ENCODE measurements around the gene UFSP1. TPM values are rescaled to one million over a fixed set of nuclear protein-coding genes. Genes with fewer than 3 reads are reported as not detected.
"Not testable (repeated sequence)": the region's sequence is repeated elsewhere in the genome, so short reads cannot be mapped to it uniquely, and the experiment has no call there.

The UFSP1 gene
- polyA plus RNA-seq, 1 experiment, result 2.0 TPM

GRCh38 chr7:100860702-100861615 lies 28.6 kb downstream of the UFSP1 start:
- POLR2A ChIA-PET, result no interaction called here
- H3K36me3 ChIP-seq (ENCODE audit: control insufficient read depth, insufficient read depth, low read length), result peaks cover 14% of the 10 kb centered on the region
- H3K4me3 ChIP-seq (ENCODE audit: low read depth, low read length), result no peak overlapping the region
- no peak for TF ChIP-seq CTCF (IDR thresholded peaks at IDR 0.05; ENCODE audit: insufficient read depth, low read depth, low read length)
- no peaks in the 10 kb centered on the region for H3K27me3 ChIP-seq (ENCODE audit: control insufficient read depth, insufficient read depth, low read length)
- DNase-seq (ENCODE audit: low read depth), result no peak
- CTCF ChIA-PET, result interaction anchor here (0.7 to 0.8 kb wide), 3 partner anchors 135 to 392 kb away, joined by 3 read pairs; no protein-coding TSS in a partner anchor

GRCh38 chr7:100859856-100860255 lies 29.7 kb downstream of the UFSP1 start:
- no peak for DNase-seq (ENCODE audit: low read depth)
- H3K27me3 ChIP-seq (ENCODE audit: control insufficient read depth, insufficient read depth, low read length), result no peaks in the 10 kb centered on the region
- H3K36me3 ChIP-seq (ENCODE audit: control insufficient read depth, insufficient read depth, low read length), result peaks cover 16% of the 10 kb centered on the region
- H3K4me3 ChIP-seq (ENCODE audit: low read depth, low read length), result no peak overlapping the region
- no peak for TF ChIP-seq CTCF (IDR thresholded peaks at IDR 0.05; ENCODE audit: insufficient read depth, low read depth, low read length)
- ChIA-PET CTCF (no interaction called here), POLR2A (no interaction called here)

- POLR2A ChIA-PET, result no interaction called here
- Histone ChIP-seq H3K4me3 (ENCODE audit: low read depth, low read length) (no peak overlapping the region), H3K27me3 (ENCODE audit: control insufficient read depth, insufficient read depth, low read length) (no peaks in the 10 kb centered on the region), H3K36me3 (ENCODE audit: control insufficient read depth, insufficient read depth, low read length) (peaks cover 14% of the 10 kb centered on the region)
- no peak for TF ChIP-seq CTCF (IDR thresholded peaks at IDR 0.05; ENCODE audit: insufficient read depth, low read depth, low read length)
- DNase-seq (ENCODE audit: low read depth), result no peak
- CTCF ChIA-PET, result interaction anchor here (9.2 kb wide), 1 partner anchor 59 kb away, joined by 143 read pairs; no protein-coding TSS in a partner anchor
Observed at GRCh38 chr7:100856871-100857282, 32.6 kb downstream of the UFSP1 start.

GRCh38 chr7:100855515-100855914 lies 34.0 kb downstream of the UFSP1 start:
- CTCF ChIA-PET, result interaction anchor here (0.9 to 9.2 kb wide), 3 partner anchors 57 to 163 kb away, joined by 3 to 143 read pairs (median 16); partner anchors contain the start of gene POP7
- DNase-seq (ENCODE audit: low read depth), result no peak
- H3K36me3 ChIP-seq (ENCODE audit: control insufficient read depth, insufficient read depth, low read length), result peaks cover 7% of the 10 kb centered on the region; the same call in 1 of the 2 replicates
- POLR2A ChIA-PET, result no interaction called here
- H3K27me3 ChIP-seq (ENCODE audit: control insufficient read depth, insufficient read depth, low read length), result no peaks in the 10 kb centered on the region
- H3K4me3 ChIP-seq (ENCODE audit: low read depth, low read length), result no peak overlapping the region
- TF ChIP-seq CTCF (IDR thresholded peaks at IDR 0.05; ENCODE audit: insufficient read depth, low read depth, low read length), result no peak

- H3K27me3 ChIP-seq (ENCODE audit: control insufficient read depth, insufficient read depth, low read length); H3K36me3 ChIP-seq (ENCODE audit: control insufficient read depth, insufficient read depth, low read length); H3K4me3 ChIP-seq (ENCODE audit: low read depth, low read length); DNase-seq (ENCODE audit: low read depth); POLR2A ChIA-PET: not testable (repeated sequence)
- CTCF ChIA-PET, result interaction anchor here (3.5 to 9.2 kb wide), 2 partner anchors 57 to 150 kb away, joined by 16 to 143 read pairs; partner anchors contain the start of gene POP7
Observed at GRCh38 chr7:100854899-100855298, 34.6 kb downstream of the UFSP1 start.
